OCI-LY1 (cell line): ENCODE measurements around the gene S1PR5.
"Not testable (repeated sequence)": the region's sequence is repeated elsewhere in the genome, so short reads cannot be mapped to it uniquely, and the experiment has no call there.

Experiments used
- H2AFZ ChIP-seq: fragments of 200-600 bp; sonication (generic), shearing (Covaris generic); 2 replicates; pipeline ENCODE4 v1.6.0; 2014; ENCODE audit warnings: antibody characterized with exemption, mild to moderate bottlenecking, low read length
- H3F3A ChIP-seq: fragments of 200-600 bp; sonication (generic), shearing (Covaris generic); 2 replicates; pipeline ENCODE4 v1.6.0; 2014; ENCODE audit warnings: mild to moderate bottlenecking, antibody characterized with exemption, low read length, moderate library complexity; ENCODE audit not compliant: insufficient read depth
- H3K27ac ChIP-seq: fragments of 200-600 bp; sonication (generic); 2 replicates; pipeline ENCODE4 v1.5.1; 2014; ENCODE audit warnings: low read length, mixed run types, mild to moderate bottlenecking, low read depth; ENCODE audit not compliant: poor library complexity, severe bottlenecking
- H3K27me3 ChIP-seq: fragments of 200-600 bp; sonication (generic); 2 replicates; pipeline ENCODE4 v1.6.0; 2014; ENCODE audit warnings: antibody characterized with exemption, mild to moderate bottlenecking, low read length, moderate library complexity; ENCODE audit not compliant: insufficient read depth
- H3K36me3 ChIP-seq: fragments of 200-600 bp; sonication (generic); 2 replicates; pipeline ENCODE4 v1.6.1; 2014; ENCODE audit warnings: mild to moderate bottlenecking, antibody characterized with exemption, low read length, moderate library complexity, mixed read lengths; ENCODE audit not compliant: insufficient read depth
- H3K4me1 ChIP-seq: fragments of 200-600 bp; sonication (generic); 2 replicates; pipeline ENCODE4 v1.5.1; 2014; ENCODE audit warnings: mild to moderate bottlenecking, low read length, moderate library complexity; ENCODE audit not compliant: insufficient read depth, severe bottlenecking
- H3K4me2 ChIP-seq: fragments of 200-600 bp; sonication (generic), shearing (Covaris generic); 2 replicates; pipeline ENCODE4 v1.6.1; 2014; ENCODE audit warnings: low read length
- H3K4me3 ChIP-seq: fragments of 200-600 bp; sonication (generic); 2 replicates; pipeline ENCODE4 v1.5.1; 2014; ENCODE audit warnings: low read length, low read depth, mild to moderate bottlenecking, mixed read lengths; ENCODE audit not compliant: poor library complexity, severe bottlenecking
- H3K79me2 ChIP-seq: fragments of 200-600 bp; shearing (Covaris generic); 2 replicates; pipeline ENCODE4 v1.6.1; 2016; ENCODE audit warnings: mixed run types, low read length, mixed read lengths; ENCODE audit not compliant: insufficient read depth
- H3K9ac ChIP-seq: fragments of 200-600 bp; sonication (generic), shearing (Covaris generic); 2 replicates; pipeline ENCODE4 v1.6.1; 2014; ENCODE audit warnings: mild to moderate bottlenecking, low read length, mixed read lengths
- H3K9me2 ChIP-seq: fragments of 200-600 bp; sonication (generic), shearing (Covaris generic); 2 replicates; pipeline ENCODE4 v1.6.1; 2014; ENCODE audit warnings: low read depth, mild to moderate bottlenecking, low read length, mixed read lengths
- H3K9me3 ChIP-seq: fragments of 200-600 bp; shearing (Covaris generic); 2 replicates; pipeline ENCODE4 v1.6.1; 2014; ENCODE audit warnings: low read length, mixed read lengths
- H4K20me1 ChIP-seq: fragments of 200-600 bp; sonication (generic), shearing (Covaris generic); 2 replicates; pipeline ENCODE4 v1.6.0; 2016; ENCODE audit warnings: mild to moderate bottlenecking, low read length; ENCODE audit not compliant: insufficient read depth
- CTCF ChIP-seq: fragments of 200-600 bp; sonication (generic), shearing (Covaris generic); IDR thresholded peaks from 2 replicates; pipeline ENCODE4 v1.5.1; 2017; ENCODE audit warnings: mild to moderate bottlenecking, antibody characterized with exemption, low read length, moderate library complexity, mixed read lengths
- EZH2 ChIP-seq: fragments of 200-600 bp; sonication (generic), shearing (Covaris generic); IDR thresholded peaks from 2 replicates; pipeline ENCODE4 v1.8.0; 2017; ENCODE audit warnings: borderline replicate concordance, mixed run types, mild to moderate bottlenecking, antibody characterized with exemption, low read length, moderate library complexity, mixed read lengths

S1PR5 gene

GRCh38 chr19:10543420-10544241 lies 26.4 kb upstream of the S1PR5 start, which contains the start of gene ATG4D:
ATG4D (plus strand) TSS chr19:10543904; CDS start chr19:10544091, 187 bp downstream.
- Histone ChIP-seq H3K9ac (peak within 1 kb of the TSS; percentile 89), H3K4me2 (peak within 1 kb of the TSS; percentile 95), H3K9me3 (no peaks in the 10 kb centered on the region), H3F3A (no peaks in the 10 kb centered on the region), H3K27ac (peak within 1 kb of the TSS; percentile 59), H4K20me1 (no peaks in the 10 kb centered on the region), H2AFZ (no peak within 1 kb of the TSS), H3K9me2 (no peaks in the 10 kb centered on the region), H3K27me3 (no peaks in the 10 kb centered on the region), H3K36me3 (peaks cover 13% of the 10 kb centered on the region; the same call in 1 of the 2 replicates), H3K4me3 (peak within 1 kb of the TSS; percentile 94), H3K4me1 (peaks cover 11% of the 10 kb centered on the region), H3K79me2 (peaks cover 9% of the 10 kb centered on the region; the same call in 1 of the 2 replicates)
- TF ChIP-seq CTCF (no peak), EZH2 (no peak)

GRCh38 chr19:10543059-10543419 lies 25.8 kb upstream of the S1PR5 start:
- no peaks in the 10 kb centered on the region for H3K9me3 ChIP-seq
- H3K79me2 ChIP-seq = peaks cover 9% of the 10 kb centered on the region; the same call in 1 of the 2 replicates
- H3K4me2 ChIP-seq = peak overlapping the region; percentile 95
- H3K9me2 ChIP-seq = no peaks in the 10 kb centered on the region
- TF ChIP-seq CTCF (no peak), EZH2 (no peak)
- H3K27ac ChIP-seq = no peak overlapping the region
- H4K20me1 ChIP-seq = no peaks in the 10 kb centered on the region
- H3F3A ChIP-seq = no peaks in the 10 kb centered on the region
- H3K27me3 ChIP-seq = no peaks in the 10 kb centered on the region
- no peak overlapping the region for H2AFZ ChIP-seq
- peak overlapping the region; percentile 94 for H3K4me3 ChIP-seq
- H3K9ac ChIP-seq = no peak overlapping the region
- peaks cover 7% of the 10 kb centered on the region; the same call in 1 of the 2 replicates for H3K36me3 ChIP-seq
- H3K4me1 ChIP-seq = peaks cover 11% of the 10 kb centered on the region

DNA sequence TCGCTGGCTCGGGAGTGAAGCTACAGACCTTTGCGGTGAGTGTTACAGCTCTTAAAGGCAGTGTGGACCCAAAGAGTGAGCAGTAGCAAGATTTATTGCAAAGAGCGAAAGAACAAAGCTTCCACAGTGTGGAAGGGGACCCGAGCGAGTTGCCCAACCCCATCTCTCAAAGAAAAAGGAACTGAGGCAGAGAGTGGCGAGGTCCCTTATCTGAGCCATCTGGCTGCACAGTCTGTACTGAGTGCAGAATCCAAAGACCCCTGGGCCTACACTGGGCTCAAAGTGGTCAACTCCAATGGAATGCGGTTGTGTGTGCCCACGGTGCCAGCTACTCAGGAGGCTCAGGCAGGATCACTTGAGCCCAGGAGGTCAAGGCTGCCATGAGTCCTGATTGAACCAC lies 21.8 kb upstream of the S1PR5 start:
- H3K9me2 ChIP-seq, H3K27ac ChIP-seq, H3K9ac ChIP-seq, H3K4me2 ChIP-seq, H2AFZ ChIP-seq, H3K36me3 ChIP-seq, H4K20me1 ChIP-seq, H3K9me3 ChIP-seq, H3K27me3 ChIP-seq, H3F3A ChIP-seq, H3K4me3 ChIP-seq, H3K4me1 ChIP-seq, H3K79me2 ChIP-seq: not testable (repeated sequence)
